MM.1S (cell line): Measurements from ENCODE around the gene PRSS38.

Source experiments
- CTCF ChIP-seq: fragments of 300-600 bp; sonication (generic); IDR thresholded peaks from 2 replicates; pipeline ENCODE4 v1.5.1; 2016; ENCODE audit warnings: antibody characterized with exemption, low read length, mixed read lengths
- EZH2 ChIP-seq: fragments of 300-600 bp; sonication (generic); optimal IDR thresholded peaks from 2 replicates; pipeline ENCODE3; 2017; ENCODE audit warnings: low read depth, mild to moderate bottlenecking, antibody characterized with exemption, low read length, mixed read lengths
- EZH2phosphoT487 ChIP-seq: fragments of 300-600 bp; sonication (generic); IDR thresholded peaks from 2 replicates; pipeline ENCODE4 v1.6.1; 2018; ENCODE audit warnings: antibody characterized with exemption, low read length

DNA sequence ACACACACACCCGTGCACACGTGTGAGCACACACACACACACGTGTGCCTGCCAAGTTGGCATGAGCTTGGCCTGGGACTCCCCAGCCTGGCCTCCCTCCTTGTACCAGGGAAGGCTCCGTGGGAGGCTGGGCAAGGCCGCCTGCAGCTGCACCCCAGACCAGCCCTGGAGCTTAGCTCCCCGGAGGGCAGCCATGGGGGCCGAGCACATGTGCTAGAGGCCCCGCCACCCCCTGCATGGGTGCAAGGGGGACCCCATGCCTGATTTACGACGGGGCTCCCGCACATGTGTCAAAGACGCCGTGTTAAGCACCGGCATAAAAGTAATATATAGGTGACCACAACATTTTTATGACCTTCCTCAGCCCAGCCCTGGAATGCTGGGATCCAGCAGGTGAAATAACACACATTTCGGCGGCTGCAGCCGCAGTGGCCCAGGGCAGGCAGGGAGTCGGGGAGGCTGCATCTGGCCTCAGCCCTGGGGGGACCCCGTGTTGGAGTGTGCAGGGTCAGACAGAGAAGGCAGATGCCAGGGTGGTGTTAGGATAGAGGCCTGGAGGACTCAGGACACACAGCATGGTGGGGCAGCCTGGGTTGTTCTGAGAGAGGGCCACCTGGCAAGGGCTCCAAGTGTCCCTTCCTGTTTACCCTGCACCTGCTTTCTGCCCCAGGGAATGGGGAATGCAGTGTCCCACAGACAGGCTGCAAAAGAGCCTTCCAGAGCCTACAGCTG is 75.9 kb downstream of the PRSS38 start:
- TF ChIP-seq CTCF (no peak), EZH2 (no peak), EZH2phosphoT487 (no peak)
